ENCODE results near the gene HNRNPLL.

DNA sequence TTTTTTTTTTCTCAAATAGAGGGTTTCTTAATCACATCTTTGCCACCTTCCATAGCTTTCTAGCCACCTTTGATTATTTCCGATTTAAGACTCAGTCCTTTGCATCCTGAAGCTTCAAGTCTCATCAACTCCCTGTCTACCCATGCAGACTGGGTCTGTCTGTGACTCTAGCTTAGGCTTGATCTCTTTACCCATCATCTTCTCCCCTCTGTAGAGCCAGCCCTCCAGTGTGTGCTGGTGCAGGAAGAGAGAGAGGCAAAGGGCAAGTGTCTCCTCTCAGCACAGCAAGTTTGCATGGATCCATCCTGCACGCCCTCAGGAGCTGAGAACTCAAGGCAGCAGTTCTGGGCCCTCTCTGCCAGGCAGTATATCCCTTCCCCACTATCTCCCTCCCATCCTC, 70.4 kb downstream of the HNRNPLL start:
- TF ChIP-seq EZH2 (IDR thresholded peaks at IDR 0.05) (no peak), FOXP2 (optimal IDR thresholded peaks at IDR 0.05; ENCODE audit: control extremely low read depth, extremely low read length, insufficient read depth) (no peak), POLR2AphosphoS5 (IDR thresholded peaks at IDR 0.05; ENCODE audit: borderline replicate concordance, low read depth, low read length) (no peak)

Measured in SK-N-MC (cell line).